ENCODE data around the gene GYG1. TPM values are rescaled to one million over a fixed set of nuclear protein-coding genes. Genes with fewer than 3 reads are reported as not detected.

The GYG1 gene
- total RNA-seq = 37.9 TPM
- polyA plus RNA-seq (ENCODE audit: insufficient read depth, low read depth, low replicate concordance) = 31.3 TPM
- long read RNA-seq, donor 1, partial matches to known transcripts = 0 of 5 reads
- long read RNA-seq, donor 1, other reads (novel, unspliced or antisense) = 0 of 5 reads
- long read RNA-seq, donor 2, transcript GYG1-201 (7 exons, 1,890 nt) = major isoform, 11 of 11 reads
- long read RNA-seq, donor 2, partial matches to known transcripts = 0 of 11 reads
- long read RNA-seq, donor 2, other reads (novel, unspliced or antisense) = 0 of 11 reads
- long read RNA-seq, donor 3, transcript GYG1-201 (7 exons, 1,890 nt) = major isoform, 6 of 6 reads
- long read RNA-seq, donor 3, partial matches to known transcripts = 0 of 6 reads
- long read RNA-seq, donor 3, other reads (novel, unspliced or antisense) = 0 of 6 reads
- long read RNA-seq, donor 4, partial matches to known transcripts = 0 of 2 reads
- long read RNA-seq, donor 4, other reads (novel, unspliced or antisense) = 0 of 2 reads
- long read RNA-seq, donor 5 = 0 reads
- long read RNA-seq, donor 6, partial matches to known transcripts = 0 of 2 reads
- long read RNA-seq, donor 6, other reads (novel, unspliced or antisense) = 0 of 2 reads
- long read RNA-seq, donor 7, transcript GYG1-201 (7 exons, 1,890 nt) = major isoform, 26 of 31 reads
- long read RNA-seq, donor 7, partial matches to known transcripts = 2 of 31 reads
- long read RNA-seq, donor 7, other reads (novel, unspliced or antisense) = 3 of 31 reads
- long read RNA-seq, donor 8, transcript GYG1-201 (7 exons, 1,890 nt) = major isoform, 5 of 6 reads
- long read RNA-seq, donor 8, partial matches to known transcripts = 0 of 6 reads
- long read RNA-seq, donor 8, other reads (novel, unspliced or antisense) = 0 of 6 reads
- long read RNA-seq, donor 9, partial matches to known transcripts = 0 of 1 reads
- long read RNA-seq, donor 9, other reads (novel, unspliced or antisense) = 0 of 1 reads
- long read RNA-seq, donor 10, transcript GYG1-201 (7 exons, 1,890 nt) = major isoform, 5 of 6 reads
- long read RNA-seq, donor 10, partial matches to known transcripts = 0 of 6 reads
- long read RNA-seq, donor 10, other reads (novel, unspliced or antisense) = 0 of 6 reads

DNA sequence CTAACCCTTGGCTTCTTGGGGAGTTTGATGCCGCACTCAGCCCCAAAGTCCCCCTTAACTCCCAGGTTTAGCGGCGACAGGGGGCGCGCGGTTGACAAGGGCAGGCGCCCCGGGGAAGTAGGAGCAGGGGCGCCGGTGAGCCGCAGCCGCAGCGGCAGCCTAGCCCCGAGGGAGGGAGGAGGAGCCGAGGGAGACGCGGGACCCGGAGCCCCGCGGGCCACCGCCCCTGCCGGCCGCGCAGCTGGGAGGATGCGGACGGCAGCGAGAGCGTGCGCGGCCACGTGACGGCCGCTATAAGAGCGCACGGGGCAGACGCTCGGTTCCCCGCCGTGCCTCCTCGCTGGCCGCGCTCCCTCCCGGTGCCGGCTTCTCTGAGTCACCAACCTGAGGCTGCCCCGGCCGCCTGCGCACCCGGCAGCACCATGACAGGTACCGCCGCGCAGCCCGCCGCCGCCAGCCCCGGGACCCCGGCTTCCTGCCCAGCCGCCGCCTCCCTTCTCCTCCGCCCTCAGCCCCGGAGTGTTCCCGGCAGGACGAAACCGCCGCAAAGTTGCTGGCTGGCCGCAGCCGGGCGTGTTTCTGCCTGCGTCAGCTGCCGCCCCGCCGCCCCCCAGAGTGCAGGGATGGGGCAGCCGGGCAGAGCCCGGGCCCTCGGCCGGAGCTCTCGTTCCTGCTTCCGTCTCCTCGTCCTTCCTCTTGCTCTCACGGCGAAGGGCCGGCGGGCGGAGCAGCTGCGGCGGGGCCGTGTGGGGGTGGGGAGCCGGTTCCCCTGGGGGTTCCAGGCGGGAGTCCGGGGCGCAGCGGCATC, at the start of gene GYG1:
Gene GYG1, plus strand, starts transcription at position 322 of the 808 bp plus-strand sequence. Its CDS starts 101 bp downstream, at position 423.
- Histone ChIP-seq H3K4me3 (ENCODE audit: low read length in 3 of 3) (peak within 1 kb of the TSS; percentile 55 to 73 (median 71)), H3K4me1 (ENCODE audit: control insufficient read depth in 2 of 3, insufficient read depth in 2 of 3, low read depth in 1 of 3, low read length in 3 of 3) (peaks cover 0 to 7% (median 0%) of the 10 kb centered on the region in 3 donors), H3K27ac (ENCODE audit: low read depth in 2 of 2, low read length in 2 of 2) (peak within 1 kb of the TSS; percentile 86 to 88), H3K9me3 (ENCODE audit: control insufficient read depth in 2 of 3, insufficient read depth in 1 of 3, low read length in 3 of 3) (no peaks in the 10 kb centered on the region), H3K9ac (ENCODE audit: low read length in 3 of 3) (peak within 1 kb of the TSS in 2 of 3 donors; percentile 52 to 77), H3K36me3 (ENCODE audit: control insufficient read depth in 2 of 3, insufficient read depth in 3 of 3, low read length in 3 of 3) (peaks cover 0 to 13% (median 9%) of the 10 kb centered on the region in 3 donors), H3K27me3 (ENCODE audit: control insufficient read depth, insufficient read depth, low read length) (no peaks in the 10 kb centered on the region)
- intact Hi-C loops (cut with DNase I) = no loop called here
- TF ChIP-seq, protein P1, sequence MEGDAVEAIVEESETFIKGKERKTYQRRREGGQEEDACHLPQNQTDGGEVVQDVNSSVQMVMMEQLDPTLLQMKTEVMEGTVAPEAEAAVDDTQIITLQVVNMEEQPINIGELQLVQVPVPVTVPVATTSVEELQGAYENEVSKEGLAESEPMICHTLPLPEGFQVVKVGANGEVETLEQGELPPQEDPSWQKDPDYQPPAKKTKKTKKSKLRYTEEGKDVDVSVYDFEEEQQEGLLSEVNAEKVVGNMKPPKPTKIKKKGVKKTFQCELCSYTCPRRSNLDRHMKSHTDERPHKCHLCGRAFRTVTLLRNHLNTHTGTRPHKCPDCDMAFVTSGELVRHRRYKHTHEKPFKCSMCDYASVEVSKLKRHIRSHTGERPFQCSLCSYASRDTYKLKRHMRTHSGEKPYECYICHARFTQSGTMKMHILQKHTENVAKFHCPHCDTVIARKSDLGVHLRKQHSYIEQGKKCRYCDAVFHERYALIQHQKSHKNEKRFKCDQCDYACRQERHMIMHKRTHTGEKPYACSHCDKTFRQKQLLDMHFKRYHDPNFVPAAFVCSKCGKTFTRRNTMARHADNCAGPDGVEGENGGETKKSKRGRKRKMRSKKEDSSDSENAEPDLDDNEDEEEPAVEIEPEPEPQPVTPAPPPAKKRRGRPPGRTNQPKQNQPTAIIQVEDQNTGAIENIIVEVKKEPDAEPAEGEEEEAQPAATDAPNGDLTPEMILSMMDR (IDR thresholded peaks at IDR 0.05; ENCODE audit: borderline replicate concordance, extremely low read depth, insufficient read depth) = peak; percentile 24
- no peak for FAIRE-seq
- peak; percentile 74 to 93 (median 83) for DNase-seq

GRCh38 chr3:148943506-148944205, 47.7 kb upstream of the GYG1 start:
- Histone ChIP-seq H3K4me1 (ENCODE audit: control insufficient read depth in 2 of 3, insufficient read depth in 2 of 3, low read depth in 1 of 3, low read length in 3 of 3) (no peaks in the 10 kb centered on the region), H3K36me3 (ENCODE audit: control insufficient read depth in 2 of 3, insufficient read depth in 3 of 3, low read length in 3 of 3) (no peaks in the 10 kb centered on the region), H3K4me3 (ENCODE audit: low read length in 3 of 3) (no peak overlapping the region), H3K9me3 (ENCODE audit: control insufficient read depth in 2 of 3, insufficient read depth in 1 of 3, low read length in 3 of 3) (no peaks in the 10 kb centered on the region), H3K27ac (ENCODE audit: low read depth in 2 of 2, low read length in 2 of 2) (no peak overlapping the region), H3K27me3 (ENCODE audit: control insufficient read depth, insufficient read depth, low read length) (no peaks in the 10 kb centered on the region), H3K9ac (ENCODE audit: low read length in 3 of 3) (no peak overlapping the region)
- TF ChIP-seq, protein P1 (IDR thresholded peaks at IDR 0.05; ENCODE audit: borderline replicate concordance, extremely low read depth, insufficient read depth) = peak; percentile 61
- intact Hi-C loops (cut with DNase I) = no loop called here
- peak; percentile 94 for FAIRE-seq
- DNase-seq = peak in 2 of 5 donors; percentile 72 to 85

DNA sequence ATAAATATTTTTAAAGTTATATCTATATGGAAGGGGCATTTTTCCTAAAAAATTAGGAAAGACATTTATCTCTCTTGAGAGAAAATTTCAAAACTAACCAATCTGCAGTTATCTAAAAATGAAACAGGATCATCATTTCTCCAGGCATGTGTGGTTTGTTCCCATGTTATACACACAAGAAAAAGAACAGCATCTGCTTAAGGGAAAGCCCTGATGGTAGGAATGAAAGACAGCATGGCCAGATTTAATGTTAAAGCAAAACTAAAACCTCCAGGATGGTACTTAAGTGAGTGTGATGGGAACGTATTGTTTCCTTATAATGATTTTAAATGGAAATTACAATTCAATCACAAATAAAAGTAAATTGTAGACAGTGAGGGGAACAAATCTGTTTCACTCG, 46.2 kb upstream of the GYG1 start:
- no peaks in the 10 kb centered on the region for H3K9me3 ChIP-seq (ENCODE audit: control insufficient read depth in 2 of 3, insufficient read depth in 1 of 3, low read length in 3 of 3)
- no peak overlapping the region for H3K27ac ChIP-seq (ENCODE audit: low read depth in 2 of 2, low read length in 2 of 2)
- no peak overlapping the region for H3K4me3 ChIP-seq (ENCODE audit: low read length in 3 of 3)
- H3K4me1 ChIP-seq (ENCODE audit: control insufficient read depth in 2 of 3, insufficient read depth in 2 of 3, low read depth in 1 of 3, low read length in 3 of 3) = no peaks in the 10 kb centered on the region
- TF ChIP-seq, protein P1 (IDR thresholded peaks at IDR 0.05; ENCODE audit: borderline replicate concordance, extremely low read depth, insufficient read depth) = no peak
- no peaks in the 10 kb centered on the region for H3K36me3 ChIP-seq (ENCODE audit: control insufficient read depth in 2 of 3, insufficient read depth in 3 of 3, low read length in 3 of 3)
- H3K9ac ChIP-seq (ENCODE audit: low read length in 3 of 3) = no peak overlapping the region
- intact Hi-C loops (cut with DNase I) = no loop called here
- DNase-seq (no peak), FAIRE-seq (no peak)
- H3K27me3 ChIP-seq (ENCODE audit: control insufficient read depth, insufficient read depth, low read length) = no peaks in the 10 kb centered on the region
